Activated naive CD8-positive, alpha-beta T cell treated with anti-CD3 and anti-CD28 coated beads, Interleukin-2, amount 50 U/mL, for 24 hours (primary cell): ENCODE measurements around the gene RASAL3.
A peak's percentile ranks its signal among the peaks of the same experiment; 100 is the strongest.
"Not testable (repeated sequence)": the region's sequence is repeated elsewhere in the genome, so short reads cannot be mapped to it uniquely, and the experiment has no call there.

Experiments used
- ATAC-seq: fragments of 150-1000 bp; cut with Tn5 transposase; one replicate; pipeline ENCODE4 v1.10.0; 2021
- DNase-seq: peaks from one replicate; pipeline ENCODE4 v3.0.0; 2021
- H3K27ac Mint-ChIP-seq: one replicate; pipeline ENCODE4 v1.8.0; 2021; ENCODE audit warnings: mild to moderate bottlenecking, mixed read lengths
- H3K27me3 Mint-ChIP-seq: one replicate; pipeline ENCODE4 v1.8.0; 2021; ENCODE audit warnings: mixed read lengths
- H3K36me3 Mint-ChIP-seq: one replicate; pipeline ENCODE4 v1.8.0; 2021; ENCODE audit warnings: low read depth, mixed read lengths
- H3K4me1 Mint-ChIP-seq: one replicate; pipeline ENCODE4 v1.8.0; 2021; ENCODE audit warnings: mixed read lengths
- H3K4me3 Mint-ChIP-seq: one replicate; pipeline ENCODE4 v1.8.0; 2021; ENCODE audit warnings: mild to moderate bottlenecking, moderate library complexity, mixed read lengths
- H3K9me3 Mint-ChIP-seq: one replicate; pipeline ENCODE4 v1.8.0; 2021; ENCODE audit warnings: mixed read lengths

RASAL3 gene

DNA sequence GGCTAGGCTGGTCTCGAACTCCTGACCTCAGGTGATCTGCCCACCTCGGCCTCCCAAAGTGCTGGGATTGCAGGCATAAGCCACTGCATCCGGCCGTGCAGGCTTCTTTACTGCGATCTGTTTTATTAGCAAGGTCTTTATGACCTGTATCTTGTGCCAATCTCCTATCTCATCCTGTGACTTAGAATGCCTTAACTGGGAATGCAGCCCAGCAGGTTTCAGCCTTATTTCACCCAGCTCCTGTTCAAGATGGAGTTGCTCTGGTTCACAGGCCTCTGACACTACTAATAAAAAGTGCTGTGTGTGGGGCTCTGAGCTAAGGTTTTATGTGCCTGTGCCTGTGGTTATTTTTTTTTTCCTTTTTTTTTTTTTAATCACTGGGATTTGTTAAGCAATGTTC, 21.4 kb upstream of the RASAL3 start:
- DNase-seq, H3K9me3 Mint-ChIP-seq, H3K36me3 Mint-ChIP-seq, H3K4me3 Mint-ChIP-seq, H3K27me3 Mint-ChIP-seq, ATAC-seq: not testable (repeated sequence)
- H3K4me1 Mint-ChIP-seq: peaks cover 21% of the 10 kb centered on the region
- peak overlapping the region; percentile 42 for H3K27ac Mint-ChIP-seq

DNA sequence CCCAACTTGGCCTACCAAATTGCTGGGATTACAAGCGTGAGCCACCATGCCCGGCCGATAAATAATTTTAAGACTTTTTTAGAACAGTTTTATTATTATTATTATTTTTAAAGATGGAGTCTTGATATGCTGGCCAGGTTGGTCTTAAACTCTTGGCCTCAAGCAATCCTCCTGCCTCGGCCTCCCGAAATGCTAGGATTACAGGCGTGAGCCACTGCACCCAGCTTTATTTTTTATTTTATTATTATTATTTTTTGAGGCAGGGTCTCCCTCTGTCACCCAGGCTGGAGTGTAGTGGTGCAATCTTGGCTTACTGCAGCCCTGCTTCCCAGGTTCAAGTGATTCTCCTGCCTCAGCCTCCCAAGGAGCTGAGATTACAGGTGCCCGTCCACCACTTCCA, 16.7 kb upstream of the RASAL3 start:
- H3K9me3 Mint-ChIP-seq, DNase-seq, H3K27me3 Mint-ChIP-seq, H3K4me3 Mint-ChIP-seq, H3K36me3 Mint-ChIP-seq, H3K27ac Mint-ChIP-seq, ATAC-seq: not testable (repeated sequence)
- peaks cover 36% of the 10 kb centered on the region for H3K4me1 Mint-ChIP-seq

DNA sequence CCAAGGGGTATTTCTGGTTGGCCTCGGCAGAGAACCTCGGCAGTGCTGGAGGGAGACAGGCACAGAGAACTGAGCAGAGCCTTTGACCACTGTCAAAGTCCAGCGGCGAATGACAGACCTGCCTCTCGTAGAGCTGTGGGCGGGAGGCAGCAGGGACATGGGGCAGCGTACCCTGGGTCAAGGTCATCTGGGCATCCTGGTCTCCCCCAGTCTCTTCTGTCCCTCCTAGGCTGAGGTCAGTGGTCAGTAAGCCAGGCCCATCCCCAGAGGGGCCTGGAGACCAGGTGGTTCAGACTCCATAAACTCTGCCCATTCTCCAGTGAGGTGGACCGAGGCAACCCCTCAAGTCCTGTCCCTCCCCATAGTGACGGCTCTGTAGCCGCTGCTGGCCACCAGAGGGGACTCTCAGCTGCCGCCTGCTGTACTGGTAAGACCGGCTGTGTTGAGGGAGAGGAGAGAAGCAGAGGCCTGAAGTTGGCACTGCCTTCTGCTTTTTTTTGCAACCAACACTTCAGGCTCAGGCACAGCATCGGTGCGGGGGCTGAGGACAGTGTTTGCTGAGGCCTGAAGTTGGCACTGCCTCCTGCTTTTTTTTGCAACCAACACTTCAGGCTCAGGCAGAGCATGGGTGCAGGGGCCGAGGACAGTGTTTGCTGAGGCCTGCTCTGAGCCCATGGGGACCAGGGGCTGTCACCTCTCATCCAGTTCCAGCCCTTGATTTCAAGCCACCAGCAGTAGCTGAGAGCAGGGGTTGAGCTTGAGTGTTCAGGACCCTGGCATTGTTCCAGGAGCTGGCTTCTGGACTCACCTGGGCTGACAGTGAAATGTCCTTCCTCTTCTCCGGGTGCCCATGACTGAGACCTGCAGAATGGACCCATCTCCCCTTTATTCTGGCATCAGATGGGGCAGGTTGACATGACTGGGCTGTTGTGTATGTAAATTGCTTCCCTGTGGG, 15.3 kb upstream of the RASAL3 start, which contains the start of gene PGLYRP2:
TSS of gene PGLYRP2 (minus strand) at position 111 of the 955 bp plus-strand sequence. CDS start 130 bp downstream, outside the sequence.
- DNase-seq (no peak), ATAC-seq (no peak)
- Mint-ChIP-seq H3K36me3 (no peaks in the 10 kb centered on the region), H3K9me3 (no peaks in the 10 kb centered on the region), H3K27me3 (no peaks in the 10 kb centered on the region), H3K4me1 (peaks cover 34% of the 10 kb centered on the region), H3K27ac (no peak within 1 kb of the TSS), H3K4me3 (no peak within 1 kb of the TSS)

DNA sequence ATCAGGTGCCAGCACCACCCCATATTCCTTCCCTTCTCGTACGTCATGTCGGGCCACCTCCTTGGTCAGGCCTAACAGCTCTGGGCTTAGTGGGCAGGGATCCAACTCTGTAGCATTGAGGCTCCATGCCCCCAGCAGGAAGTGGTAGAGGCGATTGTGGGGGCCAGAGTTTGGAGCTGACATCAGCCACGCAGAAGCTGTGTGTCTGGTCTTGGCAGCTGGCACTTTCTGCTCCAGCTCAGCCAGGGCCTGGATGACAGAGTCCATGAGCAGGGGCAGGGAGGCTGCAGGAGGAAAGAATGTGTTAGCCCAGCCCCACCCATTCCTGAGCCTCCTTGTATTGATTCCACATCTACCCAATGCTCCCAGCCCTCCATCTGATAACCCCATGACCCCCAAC, 12.0 kb upstream of the RASAL3 start:
- no peak for ATAC-seq
- H3K4me1 Mint-ChIP-seq: peaks cover 21% of the 10 kb centered on the region
- H3K27ac Mint-ChIP-seq: no peak overlapping the region
- H3K9me3 Mint-ChIP-seq: no peaks in the 10 kb centered on the region
- no peak overlapping the region for H3K4me3 Mint-ChIP-seq
- no peaks in the 10 kb centered on the region for H3K27me3 Mint-ChIP-seq
- no peak for DNase-seq
- H3K36me3 Mint-ChIP-seq: no peaks in the 10 kb centered on the region

DNA sequence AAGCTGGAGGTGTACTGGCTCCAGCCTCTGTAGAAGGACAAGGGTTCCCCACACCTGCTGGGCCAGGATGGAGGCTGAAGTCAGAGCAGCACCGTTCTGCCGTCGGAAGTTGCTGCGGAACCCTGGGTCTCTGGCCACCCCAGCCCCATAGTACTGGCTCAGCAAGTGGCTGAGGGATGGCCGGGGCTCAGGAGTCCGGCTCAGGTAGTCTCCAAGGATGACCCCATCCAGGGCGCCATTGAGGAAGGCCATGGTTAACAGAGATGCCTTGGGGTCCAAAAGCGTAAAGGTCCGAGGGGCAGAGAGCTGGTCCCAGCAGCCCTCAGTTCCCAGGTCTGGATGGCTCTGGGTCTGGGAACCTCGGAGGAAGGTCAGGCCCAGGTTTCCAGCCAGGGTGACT, 11.3 kb upstream of the RASAL3 start:
- no peak overlapping the region for H3K4me3 Mint-ChIP-seq
- ATAC-seq: no peak
- H3K4me1 Mint-ChIP-seq: peaks cover 21% of the 10 kb centered on the region
- H3K27ac Mint-ChIP-seq: no peak overlapping the region
- DNase-seq: no peak
- H3K27me3 Mint-ChIP-seq: no peaks in the 10 kb centered on the region
- no peaks in the 10 kb centered on the region for H3K9me3 Mint-ChIP-seq
- no peaks in the 10 kb centered on the region for H3K36me3 Mint-ChIP-seq

DNA sequence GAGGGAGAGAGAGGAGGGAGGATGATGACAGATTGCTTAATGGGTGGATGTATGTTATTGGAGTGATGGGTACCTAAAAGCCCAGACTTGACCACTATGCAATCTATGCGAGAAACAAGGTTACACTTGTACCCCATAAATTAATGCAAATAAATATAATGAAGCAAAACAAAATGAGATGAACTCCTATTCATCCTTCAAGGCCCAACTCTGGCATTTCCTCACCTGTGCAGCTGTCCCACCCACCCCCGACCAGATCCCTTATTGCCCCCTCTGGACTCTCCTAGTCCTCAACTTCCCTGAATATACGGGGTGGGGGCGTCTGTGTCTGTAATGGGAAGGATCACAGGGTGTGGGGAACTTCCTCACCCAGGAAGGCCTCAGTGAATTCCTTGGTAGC, 10.8 kb upstream of the RASAL3 start:
- no peak for DNase-seq
- ATAC-seq: no peak
- Mint-ChIP-seq H3K4me1 (peaks cover 22% of the 10 kb centered on the region), H3K27ac (no peak overlapping the region), H3K9me3 (no peaks in the 10 kb centered on the region), H3K4me3 (no peak overlapping the region), H3K27me3 (no peaks in the 10 kb centered on the region), H3K36me3 (no peaks in the 10 kb centered on the region)

DNA sequence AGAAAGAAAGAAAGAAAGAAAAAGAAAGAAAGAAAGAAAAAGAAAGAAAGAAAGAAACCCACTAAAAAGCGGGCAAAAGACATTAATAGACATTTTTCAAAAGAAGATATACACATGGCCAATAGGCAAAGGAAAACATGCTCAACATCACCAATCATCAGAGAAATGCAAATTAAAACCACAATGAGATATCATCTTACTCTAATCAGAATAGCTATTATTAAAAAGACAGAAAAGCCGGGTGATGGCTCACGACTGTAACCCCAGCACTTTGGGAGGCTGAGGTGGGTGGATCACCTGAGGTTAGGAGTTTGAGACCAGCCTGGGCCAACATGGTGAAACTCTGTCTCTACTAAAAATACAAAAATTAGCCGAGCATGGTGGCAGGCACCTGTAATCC, 9.5 kb upstream of the RASAL3 start:
- H3K27ac Mint-ChIP-seq, ATAC-seq, H3K4me3 Mint-ChIP-seq, H3K36me3 Mint-ChIP-seq, H3K9me3 Mint-ChIP-seq, DNase-seq, H3K27me3 Mint-ChIP-seq: not testable (repeated sequence)
- peaks cover 24% of the 10 kb centered on the region for H3K4me1 Mint-ChIP-seq

DNA sequence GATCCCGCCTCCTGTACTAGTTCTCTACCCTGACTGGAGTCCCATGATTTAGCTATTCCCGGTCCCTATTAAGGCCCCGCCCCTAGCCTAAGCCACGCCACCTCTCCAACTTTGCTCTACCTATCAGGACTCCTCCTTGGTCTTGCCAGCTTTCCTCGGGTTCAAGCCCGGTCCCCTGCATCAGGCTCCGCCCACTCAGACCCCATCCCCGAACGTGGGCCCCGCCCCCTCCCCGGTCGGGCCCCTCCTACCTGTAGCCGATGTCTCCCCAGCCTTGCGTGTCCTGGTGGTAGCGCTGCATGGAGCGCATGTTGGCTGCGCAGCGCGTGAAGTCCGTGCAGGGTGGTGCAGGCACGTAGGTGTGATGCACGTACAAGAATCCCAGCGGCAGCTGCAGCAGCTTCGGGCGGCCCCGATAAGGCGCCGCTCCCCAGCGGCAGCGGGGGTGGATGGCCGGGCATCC, 7.3 kb upstream of the RASAL3 start:
- Mint-ChIP-seq H3K27me3 (peaks cover 10% of the 10 kb centered on the region), H3K27ac (no peak overlapping the region), H3K4me1 (peaks cover 41% of the 10 kb centered on the region), H3K9me3 (no peaks in the 10 kb centered on the region), H3K4me3 (no peak overlapping the region), H3K36me3 (peaks cover 4% of the 10 kb centered on the region)
- no peak for DNase-seq
- ATAC-seq: no peak

DNA sequence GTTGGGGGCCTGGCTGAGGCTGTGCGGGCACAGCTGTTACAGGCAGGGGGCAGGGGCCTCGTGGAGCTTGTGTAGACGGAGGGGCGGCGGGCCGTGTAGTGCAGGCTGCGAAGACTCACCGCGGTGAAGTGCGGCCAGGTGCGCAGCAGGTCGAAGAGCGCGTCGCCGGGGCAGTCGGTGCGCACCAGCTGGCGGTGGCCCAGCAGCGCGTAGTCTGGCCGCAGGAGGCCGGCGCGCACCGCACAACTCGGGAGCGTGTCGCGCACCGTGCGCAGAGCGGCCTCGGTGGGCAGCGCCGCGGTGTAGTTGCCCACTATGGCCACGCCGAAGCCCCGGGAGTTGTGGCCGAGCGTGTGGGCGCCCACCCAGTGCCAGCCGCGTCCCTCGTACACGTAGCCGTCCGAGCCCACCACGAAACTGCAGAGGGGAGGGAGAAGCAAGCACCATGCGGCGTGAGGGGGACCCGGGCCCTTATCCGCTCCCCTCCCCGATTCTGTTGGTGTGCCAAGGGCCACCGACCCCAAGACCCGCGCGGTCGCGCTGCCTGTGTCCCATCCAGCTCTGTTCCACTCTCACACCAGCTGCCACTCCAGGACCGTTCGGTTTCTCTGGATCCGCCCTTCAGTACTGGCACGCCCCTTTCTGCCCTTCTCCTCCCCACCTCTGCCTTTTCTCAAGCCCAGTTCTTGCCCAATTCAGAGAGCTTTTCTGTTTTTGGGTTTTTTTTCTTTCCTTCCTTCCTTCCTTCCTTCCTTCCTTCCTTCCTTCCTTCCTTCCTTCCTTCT, 5.4 kb upstream of the RASAL3 start:
- peak overlapping the region; percentile 75 for H3K4me3 Mint-ChIP-seq
- ATAC-seq (peak; percentile 27), DNase-seq (peak; percentile 52)
- peak overlapping the region; percentile 74 for H3K27ac Mint-ChIP-seq
- peaks cover 10% of the 10 kb centered on the region for H3K27me3 Mint-ChIP-seq
- peaks cover 51% of the 10 kb centered on the region for H3K4me1 Mint-ChIP-seq
- no peaks in the 10 kb centered on the region for H3K9me3 Mint-ChIP-seq
- H3K36me3 Mint-ChIP-seq: peaks cover 4% of the 10 kb centered on the region

DNA sequence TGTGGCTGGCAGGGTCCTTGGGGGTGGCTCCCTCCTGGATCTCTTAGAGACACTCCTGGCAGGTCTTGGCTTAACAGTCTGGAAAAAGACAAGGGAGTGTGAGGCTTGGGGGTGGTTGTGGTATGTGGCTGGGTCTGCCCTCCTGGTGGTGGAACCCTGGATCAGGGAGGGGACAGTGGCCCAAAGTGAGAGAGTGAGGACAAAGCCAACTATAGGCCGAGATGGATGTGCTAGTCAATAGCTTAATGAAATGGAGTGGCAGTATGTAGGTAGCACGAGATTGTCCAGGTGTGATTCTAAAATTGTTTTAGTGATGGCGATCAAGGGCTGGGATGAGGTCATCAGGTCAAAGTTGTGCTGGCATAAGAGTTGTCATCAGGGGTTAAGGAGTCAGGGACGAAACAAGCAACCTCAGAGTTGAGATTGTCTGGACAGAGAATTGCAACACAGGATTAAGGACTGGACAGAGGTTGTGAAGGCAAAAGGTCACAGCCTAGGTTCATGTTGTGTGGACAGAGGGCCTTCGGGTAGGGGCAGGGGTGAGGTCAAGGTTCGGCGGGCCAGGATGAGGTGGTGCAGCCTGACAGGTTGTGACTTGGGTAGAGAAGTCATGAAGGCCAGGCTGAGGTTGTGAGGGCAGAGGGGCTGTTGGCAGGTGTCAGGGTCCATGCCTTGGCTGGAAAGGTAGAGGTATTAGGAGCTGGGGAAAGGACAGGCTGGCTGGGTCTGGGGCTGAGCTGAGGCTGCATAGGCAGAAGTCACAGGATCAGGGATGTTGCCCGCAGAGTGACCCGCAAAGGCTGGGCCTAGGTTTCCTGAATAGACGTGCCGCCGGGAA, 4.5 kb upstream of the RASAL3 start:
- ATAC-seq: no peak
- DNase-seq: no peak
- H3K36me3 Mint-ChIP-seq: peaks cover 4% of the 10 kb centered on the region
- H3K9me3 Mint-ChIP-seq: no peaks in the 10 kb centered on the region
- H3K27ac Mint-ChIP-seq: peak overlapping the region; percentile 72
- H3K4me1 Mint-ChIP-seq: peaks cover 53% of the 10 kb centered on the region
- H3K27me3 Mint-ChIP-seq: peaks cover 10% of the 10 kb centered on the region
- H3K4me3 Mint-ChIP-seq: peak overlapping the region; percentile 75

DNA sequence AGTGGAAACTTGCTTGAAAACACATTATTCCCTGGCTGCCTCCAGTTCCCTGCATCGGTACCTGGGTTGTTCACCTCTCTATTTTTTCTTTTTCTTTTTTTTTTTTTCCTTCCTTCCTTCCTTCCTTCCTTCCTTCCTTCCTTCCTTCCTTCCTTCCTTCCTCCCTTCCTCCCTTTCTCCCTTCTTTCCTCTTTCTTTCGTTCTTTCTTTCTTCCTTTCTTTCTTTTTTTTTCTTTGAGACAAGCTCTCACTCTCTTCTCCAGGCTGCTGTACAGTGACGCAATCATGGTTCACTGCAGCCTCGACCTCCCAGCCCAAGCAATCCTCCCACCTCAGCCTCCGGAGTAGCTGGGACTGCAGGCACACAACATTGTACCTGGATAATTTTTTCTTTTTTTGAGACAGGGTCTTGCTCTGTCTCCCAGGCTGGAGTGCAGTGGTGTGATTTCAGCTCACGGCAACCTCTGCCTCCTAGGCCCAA, 3.4 kb upstream of the RASAL3 start:
- Mint-ChIP-seq H3K27ac (peak overlapping the region; percentile 64), H3K27me3 (peaks cover 10% of the 10 kb centered on the region), H3K4me3 (peak overlapping the region; percentile 38), H3K9me3 (no peaks in the 10 kb centered on the region), H3K4me1 (peaks cover 53% of the 10 kb centered on the region), H3K36me3 (peaks cover 7% of the 10 kb centered on the region)
- DNase-seq (no peak), ATAC-seq (no peak)

DNA sequence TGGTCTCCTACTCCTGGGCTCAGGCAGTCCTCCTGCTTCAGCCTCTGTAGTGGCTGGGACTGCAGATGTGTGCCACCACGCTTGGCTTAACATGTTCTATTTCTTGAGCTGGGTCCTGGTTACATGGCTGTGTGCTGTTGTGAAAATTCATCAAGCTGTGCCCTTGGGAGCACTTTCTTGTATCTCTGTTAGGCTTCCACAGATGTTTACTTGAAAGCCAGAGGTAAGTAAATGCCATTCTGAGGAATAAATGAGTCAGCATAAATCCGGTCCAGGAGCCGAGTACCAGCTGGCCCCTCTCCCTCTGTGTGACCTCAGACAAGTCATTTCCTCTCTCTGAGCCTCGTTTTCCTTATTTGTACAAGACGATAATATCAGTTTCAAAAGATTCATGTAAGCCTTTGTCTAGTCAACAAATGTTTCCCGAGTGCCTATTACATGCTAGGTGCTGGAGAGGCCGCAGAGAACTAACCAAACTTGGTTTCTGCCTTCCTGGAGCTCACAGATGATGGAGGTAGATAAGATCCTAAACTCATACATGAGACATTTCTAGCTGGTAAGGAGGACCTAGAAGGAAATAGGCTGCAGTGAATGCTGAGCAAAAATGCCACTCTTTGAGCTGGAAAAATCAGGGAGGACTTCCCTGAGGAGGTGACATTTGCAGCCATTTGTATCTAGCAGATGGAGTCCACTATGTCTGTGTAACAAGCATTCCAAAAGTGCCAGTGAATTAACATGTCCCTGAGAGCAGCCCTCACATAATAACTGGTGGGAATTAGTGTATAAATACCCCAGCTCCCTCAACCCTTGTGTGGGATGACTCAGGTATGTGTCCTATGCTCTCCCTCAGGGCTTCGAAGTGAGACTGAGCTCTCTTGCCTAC, 2.7 kb upstream of the RASAL3 start:
- Mint-ChIP-seq H3K27me3 (peaks cover 10% of the 10 kb centered on the region), H3K36me3 (peaks cover 7% of the 10 kb centered on the region), H3K4me1 (peaks cover 59% of the 10 kb centered on the region), H3K4me3 (peak overlapping the region; percentile 39), H3K9me3 (no peaks in the 10 kb centered on the region), H3K27ac (peak overlapping the region; percentile 87)
- DNase-seq (peak; percentile 56), ATAC-seq (peak; percentile 73)

DNA sequence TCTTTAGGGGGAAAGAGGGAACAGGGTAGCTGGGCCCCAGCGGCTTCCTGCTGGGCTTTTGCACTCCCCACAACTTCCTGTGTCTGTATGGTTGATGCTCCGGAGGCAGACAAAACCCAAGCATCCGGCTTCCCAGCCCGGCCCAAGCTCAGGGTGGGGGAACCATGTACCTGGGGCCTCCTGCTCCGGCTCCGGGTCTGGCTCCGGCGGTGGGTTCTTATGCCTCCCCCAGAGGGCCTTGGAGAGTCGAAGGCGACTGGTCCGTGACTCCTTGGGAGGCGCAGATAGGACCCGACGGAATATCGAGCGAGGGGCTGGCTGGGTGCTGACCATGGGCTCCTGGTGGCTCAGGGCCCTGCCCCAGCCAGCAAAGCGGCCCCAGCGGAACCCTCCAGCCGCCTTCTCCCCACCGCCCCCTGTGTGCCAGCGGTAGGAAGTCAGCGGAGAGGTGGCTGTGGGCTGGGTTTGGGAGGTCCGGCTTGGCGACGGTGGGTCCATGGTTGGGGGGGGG, 428 bp downstream of the RASAL3 start:
- Mint-ChIP-seq H3K36me3 (peaks cover 20% of the 10 kb centered on the region), H3K4me1 (peaks cover 53% of the 10 kb centered on the region), H3K27ac (peak overlapping the region; percentile 88), H3K4me3 (peak overlapping the region; percentile 89), H3K27me3 (peaks cover 4% of the 10 kb centered on the region), H3K9me3 (no peaks in the 10 kb centered on the region)
- DNase-seq (peak; percentile 76), ATAC-seq (peak; percentile 74)
